CD8-positive, alpha-beta memory T cell (primary cell): ENCODE data around the gene APEH. TPM values are rescaled to one million over a fixed set of nuclear protein-coding genes. Genes with fewer than 3 reads are reported as not detected.

Experiments
- CTCF ChIA-PET: fragments of 350-600 bp; sonication (Branson Sonifier 250); formaldehyde crosslinking; loops from one replicate; lab custom pipeline; 2021; ENCODE audit warnings: antibody characterized with exemption; lab: Charles Lee
- POLR2A ChIA-PET: fragments of 350-600 bp; sonication (Branson Sonifier 250); formaldehyde crosslinking; loops from one replicate; lab custom pipeline; 2021; ENCODE audit warnings: antibody characterized with exemption; lab: Charles Lee
- DNase-seq, 5 donors: peaks; one replicate each; pipeline versions ENCODE4 v3.0.0 to v3.0.0-alpha.2; 2020 to 2022; ENCODE audit warnings: mixed read lengths in 1 of 5
- H3K27ac ChIP-seq: one replicate; pipeline ENCODE4 v1.7.0; 2013; ENCODE audit warnings: low read depth, mild to moderate bottlenecking, low read length, moderate library complexity
- H3K27me3 ChIP-seq: 2 replicates; pipeline ENCODE4 v1.7.0; 2013; ENCODE audit warnings: low read length, mild to moderate bottlenecking; ENCODE audit not compliant: insufficient read depth, poor library complexity, severe bottlenecking
- H3K36me3 ChIP-seq: 2 replicates; pipeline ENCODE4 v1.7.0; 2013; ENCODE audit warnings: mild to moderate bottlenecking, low read length, moderate library complexity; ENCODE audit not compliant: insufficient read depth
- H3K4me1 ChIP-seq: 2 replicates; pipeline ENCODE4 v1.7.0; 2013; ENCODE audit warnings: mild to moderate bottlenecking, low read length, moderate library complexity; ENCODE audit not compliant: insufficient read depth
- H3K4me3 ChIP-seq: 2 replicates; pipeline ENCODE4 v1.7.0; 2013; ENCODE audit warnings: mild to moderate bottlenecking, low read length
- H3K9me3 ChIP-seq: 2 replicates; pipeline ENCODE4 v1.7.0; 2013; ENCODE audit warnings: mild to moderate bottlenecking, low read length
- H3K27ac Mint-ChIP-seq, 8 donors: one replicate each; pipeline ENCODE4 v1.8.0; 2020 to 2021; ENCODE audit warnings: mixed read lengths in 8 of 8, mild to moderate bottlenecking in 6 of 8, inconsistent platforms in 3 of 8, moderate library complexity in 3 of 8
- H3K27me3 Mint-ChIP-seq, 2 donors: one replicate each; pipeline ENCODE4 v1.8.0; 2020 to 2021; ENCODE audit warnings: mixed read lengths in 2 of 2, mild to moderate bottlenecking in 1 of 2, moderate library complexity in 1 of 2
- H3K36me3 Mint-ChIP-seq, 3 donors: one replicate each; pipeline ENCODE4 v1.8.0; 2020 to 2021; ENCODE audit warnings: mixed read lengths in 3 of 3, inconsistent platforms in 1 of 3, mild to moderate bottlenecking in 1 of 3
- H3K4me1 Mint-ChIP-seq, 3 donors: one replicate each; pipeline ENCODE4 v1.8.0; 2020 to 2021; ENCODE audit warnings: mixed read lengths in 3 of 3, inconsistent platforms in 1 of 3, mild to moderate bottlenecking in 1 of 3
- H3K4me3 Mint-ChIP-seq, 7 donors: one replicate each; pipeline ENCODE4 v1.8.0; 2020 to 2021; ENCODE audit warnings: mixed read lengths in 7 of 7, mild to moderate bottlenecking in 6 of 7, moderate library complexity in 4 of 7, inconsistent platforms in 2 of 7
- H3K9me3 Mint-ChIP-seq, 5 donors: one replicate each; pipeline ENCODE4 v1.8.0; 2020 to 2022; ENCODE audit warnings: mixed read lengths in 5 of 5, mild to moderate bottlenecking in 3 of 5, moderate library complexity in 2 of 5, inconsistent platforms in 1 of 5
- polyA plus RNA-seq: library from polyadenylated mRNA; unstranded; fragments of 300-500 nt; fragmentation: Illumina TruSeq; gene quantifications from one replicate; pipeline ENCODE4 v1.2.3, GENCODE V29; 2021
- total RNA-seq, 2 experiments: library from RNA; stranded (reverse); gene quantifications; one replicate each; pipeline ENCODE4 v1.2.3, GENCODE V29; 2021

The APEH gene
- total and polyA plus RNA-seq, 3 experiments from 2014 or later, result 119 to 194 (median 190) TPM

- peaks cover 0 to 2% (median 0%) of the 10 kb centered on the region in 5 donors for H3K9me3 Mint-ChIP-seq
- POLR2A ChIA-PET, result no interaction called here
- CTCF ChIA-PET, result no interaction called here
- H3K27me3 ChIP-seq, result no peaks in the 10 kb centered on the region
- H3K27me3 Mint-ChIP-seq, result peaks cover 6 to 20% of the 10 kb centered on the region in 2 donors
- no peak overlapping the region for H3K4me3 ChIP-seq
- no peak for DNase-seq
- H3K36me3 ChIP-seq, result no peaks in the 10 kb centered on the region
- H3K27ac ChIP-seq, result no peak overlapping the region
- peaks cover 0 to 4% (median 4%) of the 10 kb centered on the region in 3 donors for H3K4me1 Mint-ChIP-seq
- H3K36me3 Mint-ChIP-seq, result peaks cover 0 to 4% (median 0%) of the 10 kb centered on the region in 3 donors
- no peak overlapping the region for H3K4me3 Mint-ChIP-seq
- no peaks in the 10 kb centered on the region for H3K4me1 ChIP-seq
- H3K27ac Mint-ChIP-seq, result peak overlapping the region in 1 of 8 donors; percentile 33
- no peaks in the 10 kb centered on the region for H3K9me3 ChIP-seq
Observed at GRCh38 chr3:49630784-49631183, 43.4 kb upstream of the APEH start.

DNA sequence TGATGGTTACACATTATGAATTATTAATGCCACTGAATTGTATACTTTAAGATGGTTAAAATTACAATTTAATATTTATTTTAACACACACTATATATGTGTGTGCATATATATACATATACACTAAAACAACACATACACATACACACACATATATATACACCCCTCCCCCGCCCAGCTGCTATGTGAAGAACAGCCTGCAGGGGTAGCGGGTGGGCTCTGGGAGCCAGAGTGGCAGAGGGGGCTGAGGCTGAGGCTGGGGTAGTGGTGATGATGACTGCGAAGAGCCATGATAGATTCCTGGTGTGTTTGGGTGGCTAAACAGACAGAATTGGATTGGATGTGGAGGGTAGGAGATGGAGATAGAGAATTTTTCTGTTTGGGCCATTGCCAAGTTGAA, 39.4 kb upstream of the APEH start:
- peaks cover 0 to 5% (median 4%) of the 10 kb centered on the region in 3 donors for H3K4me1 Mint-ChIP-seq
- H3K4me3 ChIP-seq, result no peak overlapping the region
- H3K27ac Mint-ChIP-seq, result peak overlapping the region in 1 of 8 donors; percentile 52

GRCh38 chr3:49636883-49637609, 37.1 kb upstream of the APEH start:
- Histone ChIP-seq H3K36me3 (no peaks in the 10 kb centered on the region), H3K9me3 (no peaks in the 10 kb centered on the region), H3K27me3 (no peaks in the 10 kb centered on the region), H3K27ac (no peak overlapping the region), H3K4me1 (no peaks in the 10 kb centered on the region), H3K4me3 (no peak overlapping the region)
- no peaks in the 10 kb centered on the region for H3K9me3 Mint-ChIP-seq
- no peaks in the 10 kb centered on the region for H3K36me3 Mint-ChIP-seq
- peaks cover 0 to 1% of the 10 kb centered on the region in 2 donors for H3K27me3 Mint-ChIP-seq
- H3K4me1 Mint-ChIP-seq, result peaks cover 0 to 5% (median 4%) of the 10 kb centered on the region in 3 donors
- H3K4me3 Mint-ChIP-seq, result no peak overlapping the region
- DNase-seq, result no peak
- ChIA-PET POLR2A (interaction anchor here (0.6 kb wide), 1 partner anchor 710 kb away, joined by 5 read pairs; no protein-coding TSS in a partner anchor), CTCF (no interaction called here)
- H3K27ac Mint-ChIP-seq, result peak overlapping the region in 2 of 8 donors; percentile 23 to 29

More for the DNA sequence above, 39.4 kb upstream of the APEH start:
- no peak for DNase-seq
- no peaks in the 10 kb centered on the region for H3K36me3 ChIP-seq
- H3K9me3 ChIP-seq, result no peaks in the 10 kb centered on the region
- Mint-ChIP-seq H3K36me3 (peaks cover 0 to 4% (median 0%) of the 10 kb centered on the region in 3 donors), H3K27me3 (peaks cover 3 to 17% of the 10 kb centered on the region in 2 donors), H3K4me3 (no peak overlapping the region), H3K9me3 (peaks cover 0 to 2% (median 0%) of the 10 kb centered on the region in 5 donors)
- H3K27ac ChIP-seq, result no peak overlapping the region
- no peaks in the 10 kb centered on the region for H3K27me3 ChIP-seq
- ChIA-PET POLR2A (no interaction called here), CTCF (no interaction called here)
- H3K4me1 ChIP-seq, result no peaks in the 10 kb centered on the region

DNA sequence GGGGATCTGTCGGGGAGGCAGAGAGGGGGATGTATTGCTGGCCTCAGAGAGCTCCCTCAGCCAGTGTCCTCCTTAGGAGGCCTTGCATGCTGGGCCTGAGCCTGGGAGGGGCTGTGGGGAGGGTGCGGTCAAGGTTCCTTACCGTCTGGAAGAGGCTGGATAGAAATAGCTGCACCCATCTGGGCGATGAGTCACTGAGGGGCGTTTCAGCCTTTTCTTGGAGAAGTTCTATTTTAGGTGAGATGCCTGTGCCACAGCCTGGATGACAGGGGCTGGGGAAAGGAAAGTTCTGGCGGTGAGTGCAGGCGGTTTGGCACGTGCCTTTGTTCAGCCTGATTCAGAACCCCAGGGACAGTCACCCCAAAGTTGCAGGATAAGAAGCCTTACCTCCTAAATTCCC, 35.7 kb upstream of the APEH start:
- no peak for DNase-seq
- Mint-ChIP-seq H3K4me3 (no peak overlapping the region), H3K27ac (no peak overlapping the region), H3K27me3 (no peaks in the 10 kb centered on the region), H3K36me3 (no peaks in the 10 kb centered on the region), H3K9me3 (no peaks in the 10 kb centered on the region), H3K4me1 (peaks cover 0 to 5% (median 4%) of the 10 kb centered on the region in 3 donors)
- no peaks in the 10 kb centered on the region for H3K36me3 ChIP-seq
- H3K27me3 ChIP-seq, result no peaks in the 10 kb centered on the region
- CTCF ChIA-PET, result no interaction called here
- H3K4me1 ChIP-seq, result no peaks in the 10 kb centered on the region
- no peak overlapping the region for H3K27ac ChIP-seq
- no peaks in the 10 kb centered on the region for H3K9me3 ChIP-seq
- POLR2A ChIA-PET, result no interaction called here
- no peak overlapping the region for H3K4me3 ChIP-seq

GRCh38 chr3:49639551-49639950, 34.6 kb upstream of the APEH start:
- Mint-ChIP-seq H3K27me3 (no peaks in the 10 kb centered on the region), H3K4me3 (no peak overlapping the region), H3K9me3 (no peaks in the 10 kb centered on the region), H3K36me3 (no peaks in the 10 kb centered on the region), H3K4me1 (peaks cover 0 to 5% (median 4%) of the 10 kb centered on the region in 3 donors), H3K27ac (no peak overlapping the region)
- H3K4me1 ChIP-seq, result no peaks in the 10 kb centered on the region
- no peak overlapping the region for H3K4me3 ChIP-seq
- no peak for DNase-seq
- no peaks in the 10 kb centered on the region for H3K36me3 ChIP-seq
- ChIA-PET CTCF (no interaction called here), POLR2A (no interaction called here)
- no peak overlapping the region for H3K27ac ChIP-seq
- no peaks in the 10 kb centered on the region for H3K9me3 ChIP-seq
- no peaks in the 10 kb centered on the region for H3K27me3 ChIP-seq

- Mint-ChIP-seq H3K27me3 (no peaks in the 10 kb centered on the region), H3K9me3 (no peaks in the 10 kb centered on the region), H3K4me1 (peaks cover 0 to 5% (median 4%) of the 10 kb centered on the region in 3 donors), H3K4me3 (no peak overlapping the region), H3K36me3 (no peaks in the 10 kb centered on the region), H3K27ac (no peak overlapping the region)
- H3K27me3 ChIP-seq, result no peaks in the 10 kb centered on the region
- no peak for DNase-seq
- H3K9me3 ChIP-seq, result no peaks in the 10 kb centered on the region
- no peaks in the 10 kb centered on the region for H3K36me3 ChIP-seq
- no peak overlapping the region for H3K27ac ChIP-seq
- no peaks in the 10 kb centered on the region for H3K4me1 ChIP-seq
- H3K4me3 ChIP-seq, result no peak overlapping the region
- CTCF ChIA-PET, result no interaction called here
- POLR2A ChIA-PET, result interaction anchor here (0.6 kb wide), 1 partner anchor 8 kb away, joined by 5 read pairs; no protein-coding TSS in a partner anchor
Observed at GRCh38 chr3:49641292-49641691, 32.9 kb upstream of the APEH start.

DNA sequence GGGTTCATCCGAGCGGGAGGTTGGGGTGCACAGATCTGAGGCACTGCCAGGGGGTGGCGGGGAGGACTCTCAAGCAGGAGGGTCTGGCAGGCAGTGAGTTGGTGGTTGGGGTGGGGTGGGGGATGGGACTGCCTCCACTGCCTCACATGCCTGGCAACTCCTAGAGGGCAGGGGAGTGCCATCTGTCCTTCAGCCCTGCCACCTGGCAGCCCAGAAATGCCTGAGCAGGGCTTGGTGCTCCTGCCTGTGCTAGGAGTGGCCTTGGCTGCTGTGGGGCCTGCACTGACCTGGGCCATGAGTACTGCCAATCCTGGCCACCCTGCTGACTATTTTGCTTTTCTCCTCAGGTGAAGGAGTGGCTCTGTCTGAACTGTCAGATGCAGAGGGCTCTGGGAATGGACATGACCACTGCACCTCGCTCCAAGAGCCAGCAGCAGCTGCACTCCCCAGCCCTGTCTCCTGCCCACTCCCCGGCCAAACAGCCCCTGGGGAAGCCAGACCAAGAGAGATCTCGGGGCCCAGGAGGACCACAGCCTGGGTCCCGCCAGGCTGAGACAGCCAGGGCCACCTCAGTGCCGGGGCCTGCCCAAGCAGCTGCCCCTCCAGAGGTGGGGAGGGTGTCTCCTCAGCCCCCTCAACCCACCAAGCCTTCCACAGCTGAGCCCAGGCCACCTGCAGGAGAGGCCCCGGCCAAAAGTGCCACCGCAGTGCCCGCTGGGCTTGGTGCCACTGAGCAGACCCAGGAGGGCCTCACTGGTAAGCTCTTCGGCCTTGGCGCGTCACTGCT, 32.0 kb upstream of the APEH start:
- no peaks in the 10 kb centered on the region for H3K36me3 ChIP-seq
- H3K9me3 Mint-ChIP-seq, result no peaks in the 10 kb centered on the region
- no peak overlapping the region for H3K4me3 Mint-ChIP-seq
- no peaks in the 10 kb centered on the region for H3K9me3 ChIP-seq
- CTCF ChIA-PET, result no interaction called here
- no peaks in the 10 kb centered on the region for H3K27me3 ChIP-seq
- no peak overlapping the region for H3K27ac ChIP-seq
- POLR2A ChIA-PET, result no interaction called here
- peaks cover 0 to 1% (median under 1%) of the 10 kb centered on the region in 3 donors for H3K4me1 Mint-ChIP-seq
- no peak overlapping the region for H3K4me3 ChIP-seq
- no peak for DNase-seq
- no peaks in the 10 kb centered on the region for H3K4me1 ChIP-seq
- no peak overlapping the region for H3K27ac Mint-ChIP-seq
- H3K36me3 Mint-ChIP-seq, result no peaks in the 10 kb centered on the region
- H3K27me3 Mint-ChIP-seq, result no peaks in the 10 kb centered on the region

GRCh38 chr3:49642708-49643145, 31.4 kb upstream of the APEH start:
- Histone ChIP-seq H3K9me3 (no peaks in the 10 kb centered on the region), H3K27ac (no peak overlapping the region), H3K4me3 (no peak overlapping the region), H3K4me1 (no peaks in the 10 kb centered on the region), H3K36me3 (no peaks in the 10 kb centered on the region), H3K27me3 (no peaks in the 10 kb centered on the region)
- no peak for DNase-seq
- no peaks in the 10 kb centered on the region for H3K4me1 Mint-ChIP-seq
- H3K27ac Mint-ChIP-seq, result peak overlapping the region in 1 of 8 donors; percentile 43
- H3K27me3 Mint-ChIP-seq, result no peaks in the 10 kb centered on the region
- H3K4me3 Mint-ChIP-seq, result no peak overlapping the region
- CTCF ChIA-PET, result no interaction called here
- POLR2A ChIA-PET, result no interaction called here
- no peaks in the 10 kb centered on the region for H3K9me3 Mint-ChIP-seq
- no peaks in the 10 kb centered on the region for H3K36me3 Mint-ChIP-seq
